Thoracic aorta (tissue), 2 donors: ENCODE measurements around the gene B4GALT1. TPM values are rescaled to one million over a fixed set of nuclear protein-coding genes. Genes with fewer than 3 reads are reported as not detected.
"Not testable (repeated sequence)": the region's sequence is repeated elsewhere in the genome, so short reads cannot be mapped to it uniquely, and the experiment has no call there.

ENCODE experiments used
- ATAC-seq: fragments of 150-250 bp; one replicate; pipeline ENCODE4 v1.8.0; 2017; ENCODE audit warnings: low read depth; ENCODE audit not compliant: insufficient number of reproducible peaks, low FRiP score
- DNase-seq: peaks from one replicate; pipeline ENCODE4 v3.0.0-alpha.2; 2020; ENCODE audit warnings: low spot score
- H3K27ac ChIP-seq, 2 donors: fragments of 200-600 bp; sonication (generic); 1 replicate in 1 of 2; 2 replicates in 1 of 2; pipeline ENCODE4 v1.5.1; 2016; ENCODE audit warnings: mild to moderate bottlenecking in 2 of 2, moderate library complexity in 2 of 2
- H3K27me3 ChIP-seq: fragments of 200-600 bp; sonication (generic); replicated peaks from 2 replicates; pipeline ENCODE4 v1.6.0; 2016; ENCODE audit warnings: mild to moderate bottlenecking; ENCODE audit not compliant: insufficient read depth
- H3K36me3 ChIP-seq: fragments of 200-600 bp; sonication (generic); one replicate; pipeline ENCODE4 v1.5.1; 2016
- H3K4me1 ChIP-seq, 2 donors: fragments of 200-600 bp; sonication (generic); 1 replicate in 1 of 2; 2 replicates in 1 of 2; pipeline versions ENCODE4 v1.5.1 to v1.6.0; 2016; ENCODE audit warnings: low read depth in 2 of 2, mild to moderate bottlenecking in 1 of 2; ENCODE audit not compliant: control insufficient read depth in 1 of 2
- H3K4me3 ChIP-seq: fragments of 200-600 bp; sonication (generic); 2 replicates; pipeline ENCODE4 v1.5.1; 2016; ENCODE audit warnings: mild to moderate bottlenecking
- H3K9me3 ChIP-seq: fragments of 200-600 bp; sonication (generic); 2 replicates; pipeline ENCODE4 v1.5.1; 2016
- total RNA-seq, 2 donors: library from RNA; depleted of rRNA; stranded (reverse); fragments of >200 nt; gene quantifications; one replicate each; pipeline versions ENCODE4 v1.1.0 to v1.2.3, GENCODE V29; 2016
- TF ChIP-seq, protein P1 (sequence below): fragments of 200-600 bp; sonication (generic); IDR thresholded peaks from one replicate; pipeline ENCODE4 v1.5.1; 2019; ENCODE audit warnings: antibody characterized with exemption

The B4GALT1 gene
- total RNA-seq, 2 donors from 2014 or later, result 59.4 to 86.6 TPM

DNA sequence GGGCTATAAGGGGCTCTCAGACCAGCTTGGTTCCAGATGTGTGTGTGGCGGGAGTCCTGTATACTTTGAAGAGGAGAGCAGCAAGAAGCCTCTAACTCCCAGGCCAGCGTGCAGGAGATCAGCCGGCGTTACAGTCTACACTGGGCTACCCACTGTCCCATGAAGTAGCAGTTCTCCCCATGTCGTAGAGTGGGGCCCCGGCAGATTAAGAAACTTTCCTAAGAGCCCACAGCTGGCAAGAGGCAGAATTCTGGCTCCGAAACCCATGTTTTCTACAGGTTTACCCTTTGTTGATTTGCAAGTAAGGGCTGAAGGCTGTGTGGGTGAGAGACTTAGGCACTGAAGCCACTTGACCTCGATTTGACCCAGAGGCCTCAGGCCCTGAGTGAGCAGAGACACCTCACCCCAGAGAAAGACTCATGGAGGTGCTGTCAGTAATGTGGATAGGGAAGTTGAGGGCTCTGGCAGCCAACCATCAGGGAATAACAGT is 881 bp upstream of the B4GALT1 start:
- peak overlapping the region; percentile 89 to 97 for H3K27ac ChIP-seq
- peaks cover 28 to 55% of the 10 kb centered on the region in 2 donors for H3K4me1 ChIP-seq
- TF ChIP-seq, protein P1, sequence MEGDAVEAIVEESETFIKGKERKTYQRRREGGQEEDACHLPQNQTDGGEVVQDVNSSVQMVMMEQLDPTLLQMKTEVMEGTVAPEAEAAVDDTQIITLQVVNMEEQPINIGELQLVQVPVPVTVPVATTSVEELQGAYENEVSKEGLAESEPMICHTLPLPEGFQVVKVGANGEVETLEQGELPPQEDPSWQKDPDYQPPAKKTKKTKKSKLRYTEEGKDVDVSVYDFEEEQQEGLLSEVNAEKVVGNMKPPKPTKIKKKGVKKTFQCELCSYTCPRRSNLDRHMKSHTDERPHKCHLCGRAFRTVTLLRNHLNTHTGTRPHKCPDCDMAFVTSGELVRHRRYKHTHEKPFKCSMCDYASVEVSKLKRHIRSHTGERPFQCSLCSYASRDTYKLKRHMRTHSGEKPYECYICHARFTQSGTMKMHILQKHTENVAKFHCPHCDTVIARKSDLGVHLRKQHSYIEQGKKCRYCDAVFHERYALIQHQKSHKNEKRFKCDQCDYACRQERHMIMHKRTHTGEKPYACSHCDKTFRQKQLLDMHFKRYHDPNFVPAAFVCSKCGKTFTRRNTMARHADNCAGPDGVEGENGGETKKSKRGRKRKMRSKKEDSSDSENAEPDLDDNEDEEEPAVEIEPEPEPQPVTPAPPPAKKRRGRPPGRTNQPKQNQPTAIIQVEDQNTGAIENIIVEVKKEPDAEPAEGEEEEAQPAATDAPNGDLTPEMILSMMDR, result no peak
- no peaks in the 10 kb centered on the region for H3K9me3 ChIP-seq
- peak overlapping the region; percentile 92 for H3K4me3 ChIP-seq
- ATAC-seq (no peak), DNase-seq (no peak)
- no peaks in the 10 kb centered on the region for H3K36me3 ChIP-seq
- H3K27me3 ChIP-seq, result no peaks in the 10 kb centered on the region

DNA sequence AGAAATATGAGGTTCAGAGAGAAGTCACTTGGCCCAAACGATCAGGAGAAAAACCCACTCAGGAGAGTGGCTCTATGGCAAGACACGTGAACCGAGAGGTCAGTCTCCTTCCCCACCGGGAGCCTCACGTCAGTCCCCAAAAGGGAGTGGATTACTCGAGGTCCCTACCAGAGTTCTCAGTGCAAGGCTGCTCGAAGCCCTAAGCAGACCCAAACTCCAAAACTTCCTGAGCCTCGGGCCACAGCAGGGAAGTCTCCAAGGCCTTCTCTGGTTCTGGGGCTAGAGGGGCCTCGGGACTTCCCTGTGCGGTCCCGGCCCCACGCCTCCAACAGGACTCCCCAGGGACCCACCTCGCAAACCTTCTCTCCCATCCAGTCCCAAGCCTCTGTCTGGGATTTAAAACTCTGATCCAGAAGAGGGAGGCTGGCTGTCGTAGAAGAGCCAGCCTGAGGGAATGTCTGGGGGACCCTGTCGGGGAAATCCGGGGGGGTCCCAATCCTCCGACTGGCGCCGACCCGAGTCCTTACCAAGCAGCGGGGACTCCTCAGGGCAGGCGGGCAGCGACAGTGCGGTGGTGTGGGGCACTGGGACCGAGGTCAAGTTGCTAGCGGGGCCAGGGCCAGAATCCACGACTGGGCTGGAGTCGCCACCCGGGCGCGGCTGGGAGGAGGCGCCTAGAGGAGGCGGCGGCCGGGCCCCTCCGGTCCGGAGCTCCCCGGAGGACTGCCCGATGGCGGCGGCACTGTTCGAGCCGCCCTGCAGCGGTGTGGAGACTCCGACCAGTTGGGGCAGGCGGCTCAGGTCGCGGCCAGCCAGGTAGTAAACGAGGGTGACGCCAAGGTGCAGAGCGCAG is 679 bp downstream of the B4GALT1 start:
- Histone ChIP-seq H3K9me3 (no peaks in the 10 kb centered on the region), H3K4me1 (peaks cover 33 to 55% of the 10 kb centered on the region in 2 donors), H3K4me3 (peak overlapping the region; percentile 92), H3K36me3 (no peaks in the 10 kb centered on the region), H3K27me3 (no peaks in the 10 kb centered on the region), H3K27ac (peak overlapping the region; percentile 92 to 97)
- DNase-seq, result no peak
- TF ChIP-seq, protein P1, result no peak
- ATAC-seq, result peak; percentile 3

DNA sequence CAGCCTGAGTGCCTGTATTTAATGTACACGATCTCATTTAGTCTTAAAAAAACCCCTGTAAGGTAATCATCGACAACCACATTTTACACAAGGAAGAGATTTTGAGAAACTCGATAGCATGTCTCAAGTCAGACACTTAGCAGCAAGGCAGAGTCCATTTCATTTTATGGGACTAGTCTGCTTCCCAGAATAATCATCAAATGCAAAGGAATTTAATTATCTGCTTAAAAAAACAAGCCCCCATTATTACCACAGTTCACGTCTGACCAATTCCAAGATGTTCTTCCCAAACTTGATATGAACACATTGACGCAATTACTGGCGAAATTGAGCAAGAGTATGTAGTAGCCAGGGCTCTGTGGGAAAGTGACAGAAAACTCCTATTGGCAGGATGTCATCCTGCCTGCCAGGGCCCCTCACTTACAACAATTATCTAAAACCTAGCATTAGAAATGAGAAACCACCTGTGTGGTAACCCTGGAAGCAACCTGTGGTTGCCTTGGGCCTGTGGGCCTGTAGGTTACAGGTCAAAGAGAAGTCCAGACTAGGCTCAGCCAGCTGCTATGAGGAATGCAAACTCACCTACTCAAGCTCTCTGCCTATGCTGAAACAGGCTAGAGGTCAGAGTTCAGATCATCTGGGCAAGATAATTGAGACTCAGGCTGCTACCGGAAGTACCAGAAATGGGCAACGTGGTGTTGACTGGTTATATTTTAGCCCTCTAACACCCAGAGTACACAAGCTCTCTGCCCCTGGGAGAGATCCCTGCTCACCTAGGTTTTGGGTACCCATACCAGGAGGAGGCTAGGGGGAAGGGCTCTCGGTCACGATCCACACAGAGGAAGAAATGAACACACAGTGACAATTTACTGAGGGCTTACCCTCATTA is 1.6 kb downstream of the B4GALT1 start:
- peak; percentile 21 for ATAC-seq
- peaks cover 41 to 56% of the 10 kb centered on the region in 2 donors for H3K4me1 ChIP-seq

DNA sequence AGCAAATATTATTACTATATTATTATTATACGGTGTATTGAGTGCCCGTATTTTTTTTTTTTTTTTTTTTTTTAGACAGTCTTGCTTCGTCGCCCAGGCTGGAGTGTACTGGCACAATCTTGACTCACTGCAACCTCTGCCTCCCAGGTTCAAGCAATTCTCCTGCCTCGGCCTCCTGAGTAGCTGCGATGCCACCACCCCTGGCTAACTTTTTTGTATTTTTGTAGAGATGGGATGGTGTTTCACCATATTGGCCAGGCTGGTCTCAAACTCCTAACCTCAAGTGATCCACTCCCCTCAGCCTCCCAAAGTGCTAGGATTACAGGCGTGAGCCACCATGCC is 2.2 kb downstream of the B4GALT1 start:
- Histone ChIP-seq H3K4me1 (peaks cover 47 to 62% of the 10 kb centered on the region in 2 donors), H3K27ac (peak overlapping the region; percentile 92 to 97), H3K4me3 (peak overlapping the region; percentile 92)
- H3K36me3 ChIP-seq, H3K9me3 ChIP-seq, H3K27me3 ChIP-seq, ATAC-seq, DNase-seq: not testable (repeated sequence)

More for the DNA sequence above, 1.6 kb downstream of the B4GALT1 start:
- Histone ChIP-seq H3K27me3 (no peaks in the 10 kb centered on the region), H3K27ac (peak overlapping the region; percentile 92 to 97), H3K9me3 (no peaks in the 10 kb centered on the region), H3K36me3 (no peaks in the 10 kb centered on the region), H3K4me3 (peak overlapping the region; percentile 92)
- DNase-seq, result no peak
- TF ChIP-seq, protein P1, result no peak

DNA sequence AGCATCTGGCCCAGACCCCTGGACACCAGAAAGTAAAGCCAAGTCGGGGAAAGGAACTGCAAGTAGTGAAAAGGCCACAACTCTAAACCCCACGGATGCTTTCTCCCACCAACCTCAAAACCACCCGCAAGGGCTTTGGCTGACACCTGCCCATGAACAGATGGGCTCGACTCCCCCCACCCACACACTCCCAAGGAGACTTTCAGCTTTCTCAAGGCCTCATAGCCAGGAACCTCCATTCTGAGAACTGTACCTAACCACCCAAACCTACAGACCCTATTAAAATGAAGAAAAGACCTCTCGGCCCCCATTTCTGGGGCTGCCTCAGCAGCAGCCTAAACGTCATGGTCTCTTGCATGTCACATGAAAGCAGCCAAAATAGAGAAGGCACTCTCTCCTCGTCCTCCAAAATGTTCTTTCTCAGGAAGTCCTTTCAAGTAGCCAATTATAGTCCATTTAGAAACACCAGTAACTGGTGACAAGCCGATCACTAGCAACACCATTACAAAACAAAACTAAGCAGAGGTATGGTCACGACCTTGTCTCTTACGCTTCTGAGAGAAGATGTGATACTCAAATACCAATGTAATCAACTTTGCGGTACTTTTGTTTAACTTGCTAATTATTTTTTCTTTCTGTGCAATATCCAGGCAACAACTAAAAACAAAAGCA is 2.9 kb downstream of the B4GALT1 start:
- peak overlapping the region; percentile 92 for H3K4me3 ChIP-seq
- DNase-seq, result no peak

More for the DNA sequence above, 2.9 kb downstream of the B4GALT1 start:
- Histone ChIP-seq H3K36me3 (no peaks in the 10 kb centered on the region), H3K27ac (peak overlapping the region; percentile 92 to 97), H3K4me1 (peaks cover 54 to 68% of the 10 kb centered on the region in 2 donors), H3K9me3 (no peaks in the 10 kb centered on the region), H3K27me3 (no peaks in the 10 kb centered on the region)
- TF ChIP-seq, protein P1, result no peak
- ATAC-seq, result no peak
